GM13977 (cell line): ENCODE data around the gene LAMA3.
A peak's percentile ranks its signal among the peaks of the same experiment; 100 is the strongest.

Experiments used
- DNase-seq: peaks from one replicate; pipeline ENCODE4 v3.0.0; 2012; ENCODE audit warnings: low spot score
- CTCF ChIP-seq: IDR thresholded peaks from 2 replicates; pipeline ENCODE4 v1.5.1; 2012; ENCODE audit warnings: mild to moderate bottlenecking, control low read depth; ENCODE audit not compliant: insufficient read depth; ENCODE audit errors: extremely low read depth, missing control alignments
- in situ Hi-C: fragments of 300-500 bp; cut with MboI; formaldehyde crosslinking; loops from one replicate; pipeline ENCODE4 v1.12.0; 2022; ENCODE audit warnings: low sequenced_read_pairs, low pct_unique_long_range_greater_than_20kb, mixed read lengths, inconsistent platforms; ENCODE audit not compliant: unreplicated experiment

Gene LAMA3

GRCh38 chr18:23827681-23828080 is 138.4 kb downstream of the LAMA3 start:
- TF ChIP-seq CTCF: no peak
- in situ Hi-C loops: no loop called here
- DNase-seq: no peak

- DNase-seq: peak; percentile 63
- in situ Hi-C loops: no loop called here
- TF ChIP-seq CTCF: no peak
These were observed 139.2 kb downstream of the LAMA3 start for GRCh38 chr18:23828426-23828825.

- in situ Hi-C loops: no loop called here
- no peak for TF ChIP-seq CTCF
- no peak for DNase-seq
These were observed 143.7 kb downstream of the LAMA3 start for GRCh38 chr18:23832911-23833310.

- no peak for DNase-seq
- no peak for TF ChIP-seq CTCF
- in situ Hi-C loops: no loop called here
These were observed 144.5 kb downstream of the LAMA3 start for GRCh38 chr18:23833714-23834113.

GRCh38 chr18:23835091-23835490 is 145.8 kb downstream of the LAMA3 start:
- no peak for DNase-seq
- in situ Hi-C loops: no loop called here

GRCh38 chr18:23835506-23835905 is 146.3 kb downstream of the LAMA3 start:
- no peak for DNase-seq
- TF ChIP-seq CTCF: no peak
- in situ Hi-C loops: no loop called here

More at GRCh38 chr18:23835091-23835490, 145.8 kb downstream of the LAMA3 start:
- no peak for TF ChIP-seq CTCF

- in situ Hi-C loops: no loop called here
- no peak for DNase-seq
- TF ChIP-seq CTCF: no peak
These were observed 148.3 kb downstream of the LAMA3 start for GRCh38 chr18:23837591-23837990.
